ENCODE results near the gene RSU1. TPM values are rescaled to one million over a fixed set of nuclear protein-coding genes. Genes with fewer than 3 reads are reported as not detected.

RSU1 gene
- total and polyA plus RNA-seq, 2 of the 13 experiments (the other 11 are each of a cell fraction or from before 2014, with no cell fraction given), result 32.3 to 35.1 TPM

GRCh38 chr10:16822726-16823360 is 5.6 kb upstream of the RSU1 start:
- no TSS peak for BruUV-seq (replicated peaks)
- in situ Hi-C loops (cut with HindIII; ENCODE audit: extremely low pct_ligation_motif_present, low pct_unique_long_range_greater_than_20kb), result no loop called here
- intact Hi-C loops (cut with micrococcal nuclease; ENCODE audit: unreplicated experiment), result no loop called here

More at GRCh38 chr10:16822726-16823360, 5.6 kb upstream of the RSU1 start:
- Histone ChIP-seq H2AFZ (ENCODE audit: low read length) (no peak overlapping the region), H3K79me2 (ENCODE audit: insufficient read depth, low read length) (no peaks in the 10 kb centered on the region), H4K20me1 (ENCODE audit: insufficient read depth, low read length) (no peaks in the 10 kb centered on the region), H3K4me1 (ENCODE audit: insufficient read depth, low read length) (peaks cover 9% of the 10 kb centered on the region), H3K9ac (ENCODE audit: insufficient read depth, low read depth, low read length) (no peak overlapping the region), H3K27ac (ENCODE audit: extremely low read length, insufficient read depth, low read length) (no peak overlapping the region), H3K4me2 (ENCODE audit: low read depth, low read length) (no peak overlapping the region), H3K36me3 (replicated peaks in 1 of 2; ENCODE audit: control insufficient read depth in 1 of 2, insufficient read depth in 2 of 2, low read length in 2 of 2) (no peaks in the 10 kb centered on the region), H3K9me3 (ENCODE audit: low read length) (peaks cover 15% of the 10 kb centered on the region), H3K27me3 (ENCODE audit: control insufficient read depth in 1 of 2, insufficient read depth in 2 of 2, low read length in 2 of 2) (peaks cover 0 to 7% of the 10 kb centered on the region in 2 experiments; a peak in 1 of 5 replicates), H3K4me3 (replicated peaks in 1 of 3; ENCODE audit: insufficient read depth in 1 of 3, low read depth in 2 of 3, low read length in 3 of 3) (no peak overlapping the region)
- ChIA-PET POLR2A (no interaction called here), CTCF (ENCODE audit: low intra/inter-chr PET ratio, low total read pairs) (no interaction called here)
- DNase-seq (ENCODE audit: low spot score), result no peak
- TF ChIP-seq IKZF1 (IDR thresholded peaks at IDR 0.05), result no peak
- TF ChIP-seq ETS1 (CRISPR knock-in tag; IDR thresholded peaks at IDR 0.05), result no peak
- no peak for TF ChIP-seq TCF7L2 (IDR thresholded peaks at IDR 0.05; ENCODE audit: low read depth, low read length)
- no peak for TF ChIP-seq ZC3H4 (CRISPR knock-in tag; IDR thresholded peaks at IDR 0.05; ENCODE audit: borderline replicate concordance)
- TF ChIP-seq KLF11 (CRISPR knock-in tag; IDR thresholded peaks at IDR 0.05), result no peak
- TF ChIP-seq ZMYM4 (CRISPR knock-in tag; IDR thresholded peaks at IDR 0.05), result no peak
- TF ChIP-seq RERE (CRISPR knock-in tag; IDR thresholded peaks at IDR 0.05; ENCODE audit: low read depth), result no peak
- TF ChIP-seq PITX1 (CRISPR knock-in tag; IDR thresholded peaks at IDR 0.05), result no peak
- TF ChIP-seq ZNF362 (CRISPR knock-in tag; IDR thresholded peaks at IDR 0.05; ENCODE audit: borderline replicate concordance), result no peak
- no peak for TF ChIP-seq MED13 (CRISPR knock-in tag; IDR thresholded peaks at IDR 0.05)
- no peak for TF ChIP-seq HOXA9 (CRISPR knock-in tag; IDR thresholded peaks at IDR 0.05; ENCODE audit: borderline replicate concordance)
- TF ChIP-seq ZNF205 (CRISPR knock-in tag; IDR thresholded peaks at IDR 0.05), result no peak
- no peak for FAIRE-seq
- ATAC-seq, result no peak
- WGBS (ENCODE audit: low lambda C conversion rate), result 56% methylated on average over 4 of the region's 4 CpGs

Measured in HepG2 (cell line).